Spleen (tissue), 11 donors: Measurements from ENCODE around the gene ADAMTS14. TPM values are rescaled to one million over a fixed set of nuclear protein-coding genes. Genes with fewer than 3 reads are reported as not detected.

Source experiments
- DNase-seq: peaks from one replicate; pipeline ENCODE4 v3.0.0-alpha.2; 2020
- H3K27ac ChIP-seq, 8 donors: fragments of 200-600 bp; sonication (generic) in 7 of 8; 1 replicate in 4 of 8; 2 replicates in 4 of 8; pipeline versions ENCODE4 v1.5.0 to v1.8.0; 2016 to 2021; ENCODE audit warnings: inconsistent platforms in 4 of 8, mild to moderate bottlenecking in 4 of 8, moderate library complexity in 1 of 8
- H3K27me3 ChIP-seq, 7 donors: fragments of 200-600 bp; sonication (generic) in 6 of 7; replicated peaks in 1 of 7; 1 replicate in 4 of 7; 2 replicates in 3 of 7; pipeline versions ENCODE4 v1.5.0 to v1.8.0; 2016 to 2021; ENCODE audit warnings: inconsistent platforms in 3 of 7, mild to moderate bottlenecking in 1 of 7
- H3K36me3 ChIP-seq, 6 donors: fragments of 200-600 bp; sonication (generic) in 5 of 6; 1 replicate in 4 of 6; 2 replicates in 2 of 6; pipeline versions ENCODE4 v1.5.0 to v1.8.0; 2016 to 2021; ENCODE audit warnings: inconsistent platforms in 2 of 6
- H3K4me1 ChIP-seq, 6 donors: fragments of 200-600 bp; sonication (generic) in 5 of 6; 1 replicate in 3 of 6; 2 replicates in 3 of 6; pipeline versions ENCODE4 v1.5.0 to v1.8.0; 2016 to 2021; ENCODE audit warnings: inconsistent platforms in 3 of 6
- H3K4me3 ChIP-seq, 8 donors: fragments of 200-600 bp; sonication (generic) in 7 of 8; 1 replicate in 4 of 8; 2 replicates in 4 of 8; pipeline versions ENCODE4 v1.5.0 to v1.8.0; 2016 to 2021; ENCODE audit warnings: inconsistent platforms in 4 of 8, mild to moderate bottlenecking in 4 of 8, moderate library complexity in 2 of 8
- H3K9me3 ChIP-seq, 8 donors: fragments of 200-600 bp; sonication (generic) in 7 of 8; 1 replicate in 4 of 8; 2 replicates in 4 of 8; pipeline versions ENCODE4 v1.5.0 to v1.8.0; 2016 to 2021; ENCODE audit warnings: inconsistent platforms in 4 of 8
- CTCF ChIP-seq, 11 experiments: fragments of 200-600 bp in 7 of 11; fragments of 450-650 bp in 4 of 11; sonication (generic) in 4 of 11; IDR thresholded peaks in 8 of 11; conservative IDR thresholded peaks in 3 of 11; 1 replicate in 7 of 11; 2 replicates in 4 of 11; pipeline versions ENCODE4 v1.4.0 to v1.8.0; 2016 to 2021; ENCODE audit warnings: antibody characterized with exemption in 11 of 11, inconsistent platforms in 4 of 11, mild to moderate bottlenecking in 1 of 11
- POLR2A ChIP-seq, 3 donors: fragments of 450-650 bp; IDR thresholded peaks; one replicate each; pipeline ENCODE4 v1.5.1; 2017; ENCODE audit warnings: antibody characterized with exemption in 3 of 3, mild to moderate bottlenecking in 1 of 3
- POLR2AphosphoS5 ChIP-seq, 3 donors: sonication (generic); formaldehyde crosslinking; IDR thresholded peaks; one replicate each; pipeline ENCODE4 v1.5.1; 2017; ENCODE audit warnings: antibody characterized with exemption in 3 of 3
- whole genome bisulfite sequencing, 5 donors: extraction: QIAGEN DNeasy Blood & Tissue Kit in 3 of 5; methylation state at CpG; one replicate each; pipeline versions ENCODE4 v1.1.5 to v1.1.7; 2013 to 2018; 5-methylcytosine and 5-hydroxymethylcytosine counted together
- intact Hi-C: fragments of 100-400 bp; cut with DNase I; formaldehyde crosslinking; loops from one replicate; pipeline ENCODE4 v1.15.0; 2023; ENCODE audit warnings: low total_unique reads
- polyA plus RNA-seq, 3 donors: library from polyadenylated mRNA; stranded (reverse); fragments of 200-250 nt; gene quantifications; one replicate each; pipeline ENCODE4 v1.2.1, GENCODE V29; 2013
- total RNA-seq, 7 donors: library from RNA; depleted of rRNA in 3 of 7; stranded (reverse); fragments of >200 nt in 3 of 7; fragmentation: NEBNext Ultra II Directional in 4 of 7; extraction: Animal tissue kit (Norgen Biotek cat#: 25700) in 4 of 7; gene quantifications; one replicate each; pipeline versions ENCODE4 v1.1.0 to v1.2.1, GENCODE V29; 2016 to 2021
- donor health status: healthy with polysubstance abuse.
- donor health status: DM: no; HTN: no; CAD: no; lungs with moderate emphysema.
- donor health status: DM: no; HTN: no; CAD: no.
- donor health status: Bipolar disorder and iron deficiency.
- donor health status: healthy.
- donor health status: DM: no; HTN: no; CAD: no.
- donor health status: DM: yes; HTN: yes; CAD: no.

Gene ADAMTS14
- total and polyA plus RNA-seq, 10 donors, result 0.09 to 1.2 (median 0.36) TPM

DNA sequence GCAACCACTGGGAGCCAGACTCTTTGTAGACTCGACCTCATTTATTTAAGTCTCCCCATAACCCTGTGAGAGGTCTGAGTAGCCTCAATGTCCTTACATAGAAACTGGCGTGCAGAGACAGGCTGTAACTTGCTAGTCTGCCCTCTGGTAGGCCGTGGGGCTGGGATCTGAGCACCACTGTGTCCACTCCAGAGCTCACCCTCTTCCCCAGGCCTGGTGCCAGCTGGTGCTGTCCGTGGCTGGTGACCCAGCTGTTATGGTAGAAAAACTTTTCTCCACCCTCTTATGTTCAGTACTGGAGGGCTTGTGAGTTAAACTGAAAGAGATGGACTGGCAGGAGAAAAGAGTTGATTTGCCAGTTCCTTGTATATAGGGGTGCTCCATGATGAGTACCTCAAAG, 41.9 kb downstream of the ADAMTS14 start:
- 65 to 81% (median 72%) methylated on average over 4 of the region's 4 CpGs for WGBS, 5 donors
- H3K9me3 ChIP-seq, result no peaks in the 10 kb centered on the region
- no peaks in the 10 kb centered on the region for H3K27me3 ChIP-seq
- H3K4me3 ChIP-seq, result no peak overlapping the region
- TF ChIP-seq CTCF (IDR thresholded peaks at IDR 0.05 in 8 of 11, conservative IDR thresholded peaks at IDR 0.05 in 3 of 11), result no peak
- TF ChIP-seq POLR2AphosphoS5 (IDR thresholded peaks at IDR 0.05), result no peak
- TF ChIP-seq POLR2A (IDR thresholded peaks at IDR 0.05), result no peak
- intact Hi-C loops, result no loop called here
- no peak for DNase-seq
- no peaks in the 10 kb centered on the region for H3K36me3 ChIP-seq
- H3K27ac ChIP-seq, result no peak overlapping the region
- peaks cover 0 to 18% (median 7%) of the 10 kb centered on the region in 6 donors for H3K4me1 ChIP-seq

GRCh38 chr10:70714951-70715350, 42.6 kb downstream of the ADAMTS14 start:
- H3K27ac ChIP-seq, result no peak overlapping the region
- no peak for TF ChIP-seq POLR2A (IDR thresholded peaks at IDR 0.05)
- TF ChIP-seq POLR2AphosphoS5 (IDR thresholded peaks at IDR 0.05), result no peak
- no peak for TF ChIP-seq CTCF (IDR thresholded peaks at IDR 0.05 in 8 of 11, conservative IDR thresholded peaks at IDR 0.05 in 3 of 11)
- H3K4me3 ChIP-seq, result no peak overlapping the region
- 50 to 89% (median 74%) methylated on average over 2 of the region's 2 CpGs for WGBS, 5 donors
- H3K9me3 ChIP-seq, result no peaks in the 10 kb centered on the region
- H3K4me1 ChIP-seq, result peaks cover 0 to 18% (median 7%) of the 10 kb centered on the region in 6 donors
- no peak for DNase-seq
- H3K36me3 ChIP-seq, result no peaks in the 10 kb centered on the region
- no peaks in the 10 kb centered on the region for H3K27me3 ChIP-seq
- intact Hi-C loops, result no loop called here

GRCh38 chr10:70715853-70716795, 43.8 kb downstream of the ADAMTS14 start:
- H3K4me3 ChIP-seq, result no peak overlapping the region
- peaks cover 0 to 18% (median 7%) of the 10 kb centered on the region in 6 donors for H3K4me1 ChIP-seq
- no peak for DNase-seq
- H3K27ac ChIP-seq, result no peak overlapping the region
- TF ChIP-seq POLR2A (IDR thresholded peaks at IDR 0.05) (no peak), POLR2AphosphoS5 (IDR thresholded peaks at IDR 0.05) (no peak), CTCF (IDR thresholded peaks at IDR 0.05 in 8 of 11, conservative IDR thresholded peaks at IDR 0.05 in 3 of 11) (no peak)
- no peaks in the 10 kb centered on the region for H3K9me3 ChIP-seq
- WGBS, 5 donors, result 48 to 66% (median 61%) methylated on average over 15 to 16 of the region's 16 CpGs
- no peaks in the 10 kb centered on the region for H3K27me3 ChIP-seq
- intact Hi-C loops, result no loop called here
- no peaks in the 10 kb centered on the region for H3K36me3 ChIP-seq

DNA sequence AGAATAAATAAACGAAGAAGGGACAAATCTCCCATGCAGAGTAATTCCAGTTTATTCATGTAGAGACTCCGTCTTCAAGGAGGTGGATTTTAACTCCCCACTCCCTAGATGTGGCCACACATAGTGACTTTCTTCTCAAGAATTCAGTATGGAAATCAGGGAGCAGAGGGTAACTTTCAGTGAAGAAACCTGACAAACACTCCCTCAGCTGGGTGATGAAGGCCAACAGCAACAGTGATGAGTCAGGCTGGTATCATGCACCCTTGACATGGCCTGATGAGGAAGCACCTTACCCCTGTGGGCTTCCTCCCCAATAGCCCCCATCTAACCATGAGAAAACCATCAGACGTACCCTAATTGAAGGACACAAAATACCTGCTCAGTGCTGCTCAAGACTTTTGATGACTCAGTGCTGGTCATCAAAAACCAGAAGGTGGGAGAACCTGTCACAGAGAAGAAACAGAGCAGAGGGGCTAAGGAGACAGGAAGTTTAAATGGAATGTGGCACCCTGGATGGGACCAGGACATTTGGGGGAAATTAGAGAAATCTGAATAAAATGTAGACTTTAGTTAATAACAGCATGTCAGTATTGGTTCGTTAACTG, 50.6 kb downstream of the ADAMTS14 start:
- no peaks in the 10 kb centered on the region for H3K9me3 ChIP-seq
- H3K27me3 ChIP-seq, result no peaks in the 10 kb centered on the region
- no peaks in the 10 kb centered on the region for H3K4me1 ChIP-seq
- no peak for TF ChIP-seq CTCF (IDR thresholded peaks at IDR 0.05 in 8 of 11, conservative IDR thresholded peaks at IDR 0.05 in 3 of 11)
- no peak for TF ChIP-seq POLR2A (IDR thresholded peaks at IDR 0.05)
- TF ChIP-seq POLR2AphosphoS5 (IDR thresholded peaks at IDR 0.05), result no peak
- WGBS, 5 donors, result 73 to 85% (median 79%) methylated on average over 4 of the region's 4 CpGs
- DNase-seq, result no peak
- no peak overlapping the region for H3K27ac ChIP-seq
- H3K36me3 ChIP-seq, result no peaks in the 10 kb centered on the region
- intact Hi-C loops, result no loop called here
- H3K4me3 ChIP-seq, result no peak overlapping the region
